Body of pancreas (tissue), 4 donors: Measurements from ENCODE around the gene SCN1B.

ENCODE experiments used
- POLR2A ChIP-seq, 3 donors: fragments of 450-650 bp; IDR thresholded peaks; one replicate each; pipeline ENCODE4 v1.6.1; 2016; ENCODE audit warnings: antibody characterized with exemption in 3 of 3, mild to moderate bottlenecking in 2 of 3
- TF ChIP-seq, protein P1 (sequence below), 7 experiments: fragments of 450-650 bp in 4 of 7; fragments of 200-600 bp in 3 of 7; sonication (generic) in 3 of 7; IDR thresholded peaks; one replicate each; pipeline ENCODE4 v1.5.1; 2016 to 2019; ENCODE audit warnings: antibody characterized with exemption in 7 of 7

- no peak for TF ChIP-seq POLR2A (IDR thresholded peaks at IDR 0.05)
- TF ChIP-seq, protein P1, sequence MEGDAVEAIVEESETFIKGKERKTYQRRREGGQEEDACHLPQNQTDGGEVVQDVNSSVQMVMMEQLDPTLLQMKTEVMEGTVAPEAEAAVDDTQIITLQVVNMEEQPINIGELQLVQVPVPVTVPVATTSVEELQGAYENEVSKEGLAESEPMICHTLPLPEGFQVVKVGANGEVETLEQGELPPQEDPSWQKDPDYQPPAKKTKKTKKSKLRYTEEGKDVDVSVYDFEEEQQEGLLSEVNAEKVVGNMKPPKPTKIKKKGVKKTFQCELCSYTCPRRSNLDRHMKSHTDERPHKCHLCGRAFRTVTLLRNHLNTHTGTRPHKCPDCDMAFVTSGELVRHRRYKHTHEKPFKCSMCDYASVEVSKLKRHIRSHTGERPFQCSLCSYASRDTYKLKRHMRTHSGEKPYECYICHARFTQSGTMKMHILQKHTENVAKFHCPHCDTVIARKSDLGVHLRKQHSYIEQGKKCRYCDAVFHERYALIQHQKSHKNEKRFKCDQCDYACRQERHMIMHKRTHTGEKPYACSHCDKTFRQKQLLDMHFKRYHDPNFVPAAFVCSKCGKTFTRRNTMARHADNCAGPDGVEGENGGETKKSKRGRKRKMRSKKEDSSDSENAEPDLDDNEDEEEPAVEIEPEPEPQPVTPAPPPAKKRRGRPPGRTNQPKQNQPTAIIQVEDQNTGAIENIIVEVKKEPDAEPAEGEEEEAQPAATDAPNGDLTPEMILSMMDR (IDR thresholded peaks at IDR 0.05) = no peak
These were observed 45.7 kb downstream of the SCN1B start for GRCh38 chr19:35076026-35076370.
